ENCODE results near the gene ZBTB43.

DNA sequence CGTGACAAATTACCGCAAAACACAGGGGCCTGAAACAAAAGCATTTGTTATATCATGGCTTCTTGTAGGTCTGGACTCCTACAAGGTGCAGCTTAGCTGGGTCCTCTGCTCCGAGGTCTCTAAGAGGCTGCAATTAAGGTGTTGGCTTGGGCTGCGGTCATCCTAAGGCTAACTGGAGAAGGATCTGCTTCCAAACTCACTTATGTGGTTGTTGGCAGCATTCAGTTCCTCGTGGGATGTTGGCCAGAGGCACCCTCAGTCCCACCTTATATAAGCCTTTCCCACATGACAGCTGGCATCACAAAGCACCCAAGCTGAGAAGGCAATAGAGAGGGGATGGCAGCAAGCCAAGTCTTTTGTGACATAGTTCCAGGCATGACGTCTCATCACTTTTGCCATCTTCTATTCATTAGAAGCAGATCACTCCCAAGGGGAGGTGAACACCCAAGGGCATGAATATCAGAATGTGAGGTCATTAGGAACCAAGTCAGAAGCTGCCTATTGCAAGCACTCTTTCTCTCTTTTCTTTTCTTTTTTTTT lies 47.9 kb upstream of the ZBTB43 start:
- no peak for TF ChIP-seq YY1 (IDR thresholded peaks at IDR 0.05; ENCODE audit: low read depth)
- no peak for TF ChIP-seq CEBPB (IDR thresholded peaks at IDR 0.05)
- no peak for TF ChIP-seq ZBTB7A (IDR thresholded peaks at IDR 0.05; ENCODE audit: low read depth)
